NAMALWA (cell line): Measurements from ENCODE around the gene MORN4.

Experiments
- DNase-seq: peaks from one replicate; pipeline ENCODE4 v3.0.0-alpha.2; 2015; ENCODE audit warnings: low spot score

Gene MORN4

GRCh38 chr10:97573672-97574071 is 59.6 kb downstream of the MORN4 start:
- no peak for DNase-seq

- no peak for DNase-seq
Observed at GRCh38 chr10:97573021-97573420, 60.3 kb downstream of the MORN4 start.

DNA sequence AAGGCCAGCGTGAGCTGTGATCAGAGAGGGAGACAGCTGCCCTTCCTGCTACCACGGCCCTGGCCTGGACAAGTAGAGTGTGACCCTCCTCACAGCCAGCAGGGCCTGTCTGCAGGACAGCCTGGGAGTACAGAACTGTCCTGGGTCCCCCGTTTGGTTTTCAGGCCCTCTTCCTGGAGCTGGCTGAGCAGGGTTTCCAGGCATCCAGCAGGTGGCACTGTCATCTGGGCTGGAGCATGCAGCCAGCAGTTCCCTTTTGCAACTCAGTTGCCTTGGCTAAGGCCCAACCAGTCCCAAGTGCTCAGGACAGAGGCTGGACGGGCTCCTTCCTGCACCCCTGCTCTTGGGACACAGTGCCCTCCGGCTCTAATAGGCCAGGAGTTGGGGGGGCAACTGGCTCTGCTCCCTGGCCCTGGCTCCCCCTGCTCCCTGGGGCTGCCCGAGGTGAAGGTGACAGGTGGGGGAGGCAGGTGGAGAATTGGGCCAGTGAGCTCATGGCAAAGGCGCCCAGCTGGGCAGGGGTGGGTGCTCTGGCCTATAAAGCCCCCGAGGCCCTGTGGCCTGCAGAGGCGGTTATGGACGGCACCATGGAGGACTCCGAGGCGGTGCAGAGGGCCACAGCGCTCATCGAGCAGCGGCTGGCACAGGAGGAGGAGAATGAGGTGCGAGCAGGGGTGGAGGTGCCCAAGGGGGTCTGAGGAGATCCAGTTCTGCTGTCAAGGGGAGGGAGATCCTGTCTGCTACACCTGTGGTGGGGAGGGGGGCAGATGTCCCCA is 60.9 kb downstream of the MORN4 start, which contains the start of gene ANKRD2:
TSS of gene ANKRD2 (plus strand) at position 566 of the 776 bp plus-strand sequence. CDS start at position 576, 10 bp downstream.
- DNase-seq, result peak; percentile 71

DNA sequence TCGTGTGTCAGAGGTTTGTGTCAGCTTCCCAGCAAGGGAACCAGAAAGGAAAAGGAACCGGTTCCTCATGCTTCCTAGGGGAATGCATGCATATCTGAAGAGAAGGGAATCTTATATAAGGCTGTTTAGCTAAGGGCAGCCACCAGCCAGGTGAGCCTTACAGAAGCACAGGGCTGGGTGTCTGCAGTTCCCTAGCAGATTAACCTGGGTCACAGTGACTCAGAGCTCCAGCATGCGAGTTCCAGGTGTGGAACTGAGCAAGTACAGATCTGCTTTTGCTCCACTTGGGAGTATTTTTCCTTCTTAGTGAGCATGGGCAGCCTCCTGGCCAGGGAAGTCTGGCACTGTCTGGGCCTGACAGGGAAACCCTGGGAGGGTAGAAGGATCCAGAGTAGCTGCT is 61.7 kb downstream of the MORN4 start:
- no peak for DNase-seq

- no peak for DNase-seq
Observed at GRCh38 chr10:97570789-97571471, 62.4 kb downstream of the MORN4 start.

- no peak for DNase-seq
Observed at GRCh38 chr10:97570146-97570788, 63.0 kb downstream of the MORN4 start.

DNA sequence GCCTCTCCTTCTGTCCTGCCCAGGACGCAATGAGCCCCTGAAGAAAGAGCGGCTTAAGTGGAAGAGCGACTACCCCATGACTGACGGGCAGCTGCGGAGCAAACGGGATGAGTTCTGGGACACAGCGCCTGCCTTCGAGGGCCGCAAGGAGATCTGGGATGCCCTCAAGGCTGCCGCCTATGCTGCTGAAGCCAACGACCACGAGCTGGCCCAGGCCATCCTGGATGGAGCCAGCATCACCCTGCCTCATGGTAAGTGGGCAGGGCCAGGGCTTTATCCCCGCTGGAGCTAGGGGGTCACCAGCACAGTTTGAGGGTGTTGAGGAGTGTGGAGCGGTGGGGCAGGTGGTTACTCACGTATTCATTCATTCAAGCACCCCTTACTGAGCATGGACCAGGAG is 65.4 kb downstream of the MORN4 start:
- no peak for DNase-seq

- no peak for DNase-seq
Observed at GRCh38 chr10:97566336-97566996, 66.8 kb downstream of the MORN4 start.

DNA sequence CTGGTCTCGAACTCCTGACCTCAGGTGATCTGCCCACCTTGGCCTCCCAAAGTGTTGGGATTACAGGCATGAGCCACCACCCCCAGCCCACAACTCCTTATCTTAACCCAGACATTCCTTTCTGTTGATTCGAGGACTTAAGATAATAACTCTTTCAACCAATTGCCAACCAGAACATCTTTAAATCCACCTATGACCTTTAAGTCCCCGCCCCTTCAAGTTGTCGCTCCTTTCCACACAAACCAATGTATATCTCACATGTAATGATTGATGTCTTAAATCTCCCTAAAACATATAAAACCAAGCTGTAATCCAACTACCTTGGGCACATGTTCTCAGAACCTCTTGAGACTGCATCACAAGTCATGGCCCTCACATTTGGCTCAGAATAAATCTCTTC is 68.5 kb downstream of the MORN4 start:
- no peak for DNase-seq
